Muscle of arm (tissue), 12 donors: Measurements from ENCODE around the gene OR10AD1. TPM values are rescaled to one million over a fixed set of nuclear protein-coding genes. Genes with fewer than 3 reads are reported as not detected.
A peak's percentile ranks its signal among the peaks of the same experiment; 100 is the strongest.
"Not testable (repeated sequence)": the region's sequence is repeated elsewhere in the genome, so short reads cannot be mapped to it uniquely, and the experiment has no call there.

ENCODE experiments used
- DNase-seq: peaks from one replicate; pipeline ENCODE4 v3.0.0-alpha.2; 2013
- polyA plus RNA-seq, 12 donors: library from polyadenylated mRNA; unstranded; fragments of 120-200 nt; gene quantifications; one replicate each; pipeline ENCODE4 v1.2.1, GENCODE V29; 2013; ENCODE audit not compliant: insufficient read length in 12 of 12

The OR10AD1 gene
- polyA plus RNA-seq, 12 donors = 0.09 to 0.76 (median 0.19) TPM; not detected in 5

DNA sequence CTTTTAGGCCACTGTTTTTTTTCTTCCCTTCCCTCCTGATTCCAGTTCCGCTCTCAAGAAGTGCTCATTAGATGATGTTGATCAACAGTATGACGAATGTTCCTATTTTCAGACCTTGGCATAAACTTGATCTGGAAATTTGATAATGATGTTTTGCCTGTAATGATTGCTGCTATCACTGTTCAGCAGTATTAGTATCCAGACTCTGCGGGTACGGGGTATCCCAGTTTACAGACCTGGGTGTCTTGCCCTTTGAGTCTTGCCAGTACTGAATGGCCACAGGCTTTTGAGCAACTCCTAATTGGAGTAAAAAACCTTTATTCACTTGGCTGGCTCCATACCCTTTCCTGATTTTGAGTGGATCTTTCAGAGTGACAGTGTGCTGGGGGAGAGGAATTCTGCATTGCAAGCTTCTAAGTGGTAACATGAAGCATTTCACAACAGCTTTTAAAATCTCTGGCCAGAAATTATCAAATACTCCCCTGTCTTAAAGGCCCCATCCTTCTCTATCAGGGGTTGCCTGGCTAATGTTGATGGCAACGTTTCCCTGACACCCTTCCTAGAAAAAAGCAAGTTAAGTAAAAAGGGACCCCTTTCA lies 39.8 kb downstream of the OR10AD1 start:
- no peak for DNase-seq

DNA sequence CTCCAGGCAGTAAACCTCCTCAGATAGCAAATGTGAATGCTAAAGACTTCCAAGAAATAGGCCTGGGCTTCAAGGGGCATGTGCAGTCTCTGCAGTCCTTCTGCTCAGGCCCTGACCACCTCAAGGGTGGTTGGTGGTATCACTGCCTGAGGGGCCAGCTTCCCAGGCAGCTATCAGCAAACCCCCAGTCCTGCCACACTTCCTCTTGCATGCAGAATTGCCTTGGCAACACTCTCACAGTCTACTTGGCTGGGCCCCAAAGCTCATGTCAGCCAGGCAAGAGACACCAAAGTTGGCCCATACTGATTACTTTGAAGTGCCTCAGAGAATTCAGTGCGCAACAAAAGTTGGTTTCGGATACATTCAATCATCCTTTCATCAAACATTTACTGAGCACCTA lies 42.3 kb downstream of the OR10AD1 start:
- no peak for DNase-seq

DNA sequence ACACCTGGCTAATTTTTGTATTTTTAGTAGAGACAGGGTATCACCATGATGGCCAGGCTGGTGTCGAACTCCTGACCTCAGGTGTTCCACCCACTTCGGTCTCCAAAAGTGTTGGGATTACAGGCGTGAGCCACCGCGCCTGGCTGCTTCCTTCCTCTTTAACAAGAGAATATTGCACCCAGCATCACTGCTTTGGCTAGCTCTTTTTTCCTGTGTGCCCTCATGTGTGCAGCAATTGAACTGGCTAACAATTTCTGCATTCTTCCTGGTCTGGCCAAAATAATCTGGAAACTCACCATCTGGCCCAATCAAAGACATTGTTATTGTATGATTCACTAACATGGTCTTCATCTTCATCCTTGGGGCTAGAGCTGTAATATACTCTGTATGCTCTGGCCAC lies 43.0 kb downstream of the OR10AD1 start:
- no peak for DNase-seq

DNA sequence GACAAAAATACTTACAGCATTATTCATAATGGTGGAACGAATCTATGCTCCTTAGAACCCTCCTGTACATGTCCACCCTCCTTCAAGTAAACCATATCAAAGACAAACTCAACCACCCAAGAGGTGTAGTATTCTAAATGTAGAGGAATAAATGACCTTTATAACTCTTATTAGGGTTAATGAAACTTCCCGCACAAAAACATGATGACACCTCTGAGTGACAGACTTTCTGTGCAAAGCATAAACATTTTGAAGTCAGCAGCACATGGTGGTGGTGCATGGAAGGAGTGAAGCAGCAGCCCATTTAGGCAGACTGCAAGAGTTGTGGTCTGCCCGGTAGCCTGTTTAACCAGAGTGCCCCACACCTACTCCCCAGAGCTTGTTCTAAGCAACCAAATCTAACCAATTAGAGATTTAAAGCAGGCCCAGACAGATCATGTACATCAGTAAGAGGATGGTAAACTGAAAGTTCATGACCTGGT lies 45.2 kb downstream of the OR10AD1 start:
- DNase-seq = no peak

DNA sequence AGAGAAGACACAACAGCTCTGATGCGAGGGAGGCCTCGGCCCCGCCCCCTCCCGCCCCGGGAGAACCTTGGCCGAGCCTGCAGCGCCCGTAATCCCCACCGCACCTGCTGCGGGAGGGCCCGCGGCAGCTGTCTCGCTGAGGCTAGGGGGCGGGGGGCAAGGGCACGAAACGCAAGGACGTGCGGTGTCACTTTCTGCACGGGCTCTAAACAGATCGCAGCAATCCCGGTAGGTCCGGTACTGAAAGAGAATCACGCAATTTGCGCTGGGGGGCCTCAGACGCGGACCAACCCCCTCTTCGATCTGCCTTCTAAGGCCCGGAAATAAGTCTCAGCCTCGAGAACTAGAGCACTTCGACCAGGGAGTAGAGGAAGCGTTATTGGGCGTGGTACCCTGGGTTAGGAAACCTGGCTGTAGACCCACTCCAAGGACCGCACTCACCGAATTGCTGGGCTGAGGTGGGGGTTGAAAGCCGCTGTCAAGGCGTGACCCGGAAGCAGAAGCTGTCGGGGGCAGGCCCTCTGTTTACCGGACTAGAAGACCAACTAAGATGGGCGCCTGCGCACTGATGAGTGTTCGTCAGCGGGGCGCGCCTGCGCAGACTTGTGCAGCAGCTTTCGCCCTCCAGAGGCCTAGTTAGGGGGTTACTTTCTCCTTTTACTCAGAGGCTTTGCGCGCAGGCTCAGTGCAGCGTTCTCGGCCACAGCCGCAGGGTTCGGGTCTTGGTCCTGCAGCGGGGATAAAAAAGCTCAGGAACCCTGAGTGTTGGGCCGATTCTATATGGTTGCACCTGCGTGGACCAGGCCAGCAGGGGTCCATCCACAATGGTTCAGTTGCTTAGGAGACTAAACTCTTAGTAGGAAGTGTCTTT lies 45.8 kb downstream of the OR10AD1 start, which contains the start of gene ASB8:
TSS of gene ASB8 (minus strand) at position 498 of the 871 bp plus-strand sequence. CDS start 4,019 bp downstream, outside the sequence.
- peak; percentile 100 for DNase-seq

DNA sequence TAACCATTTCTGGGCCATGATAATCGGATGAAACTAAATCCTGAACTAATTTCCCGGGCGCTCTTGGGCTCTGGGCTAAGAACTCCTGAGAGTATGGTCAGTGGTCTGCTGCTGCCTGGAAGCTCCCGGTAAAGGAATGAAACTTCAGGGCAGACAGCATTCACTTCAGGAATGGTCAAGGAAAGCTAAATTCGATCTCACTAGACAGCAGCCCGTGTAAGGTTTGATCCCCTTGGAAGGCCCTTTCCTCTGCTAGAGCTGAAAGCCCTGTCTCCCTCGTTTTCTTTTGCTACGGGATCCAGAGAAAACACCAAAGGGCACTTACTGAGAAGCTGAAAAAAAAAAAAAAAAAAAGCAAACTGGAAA lies 46.5 kb downstream of the OR10AD1 start:
- no peak for DNase-seq

DNA sequence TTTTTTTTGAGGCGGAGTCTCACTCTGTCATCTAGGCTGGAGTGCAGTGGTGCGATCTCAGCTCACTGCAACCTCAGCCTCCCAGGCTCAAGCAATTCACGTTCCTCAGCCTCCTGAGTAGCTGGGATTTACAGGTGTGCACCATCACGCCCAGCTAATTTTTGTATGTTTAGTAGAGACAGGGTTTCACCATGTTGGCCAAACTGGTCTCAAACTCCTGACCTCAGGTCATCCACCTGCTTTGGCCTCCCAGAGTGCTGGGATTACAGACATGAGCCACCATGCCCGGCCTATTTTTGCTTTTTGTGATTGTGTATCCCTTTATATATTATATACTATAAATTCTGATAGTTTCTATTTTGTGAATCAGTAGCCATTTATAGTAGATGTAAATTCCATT lies 47.3 kb downstream of the OR10AD1 start:
- DNase-seq = not testable (repeated sequence)

Other genes starting within 250 kb of the OR10AD1 start
- gene TMEM106C, start 239.7 kb downstream of the OR10AD1 start, polyA plus RNA-seq = 10 to 100 TPM in 11 of 12 donors, not detected in 1; 42.2 to 78.3 (median 65.0) TPM
- gene COL2A1, start 198.8 kb downstream of the OR10AD1 start, polyA plus RNA-seq = 10 to 100 TPM in 11 of 12 donors, not detected in 1; 13.9 to 78.9 (median 25.9) TPM
- gene SENP1, start 97.2 kb downstream of the OR10AD1 start, polyA plus RNA-seq = 10 to 100 TPM in 11 of 12 donors, not detected in 1; 13.2 to 20.4 (median 16.7) TPM
- 100 to 1,000 TPM in 11 of 12 donors, not detected in 1; 104 to 345 (median 290) TPM for gene PFKM, start 83.9 kb downstream of the OR10AD1 start, polyA plus RNA-seq
- gene ASB8, start 45.8 kb downstream of the OR10AD1 start, polyA plus RNA-seq = 1,000 to 10,000 TPM in 1 of 12 donors, 10 to 100 TPM in 11; 36.1 to 1,272 (median 64.4) TPM
- 1 to 10 TPM in 10 of 12 donors, not detected in 2; 1.1 to 5.0 (median 2.3) TPM for gene CCDC184, start 19.6 kb downstream of the OR10AD1 start, polyA plus RNA-seq
- 10 to 100 TPM in 11 of 12 donors, not detected in 1; 14.4 to 21.3 (median 17.8) TPM for gene ZNF641, start 147.6 kb upstream of the OR10AD1 start, polyA plus RNA-seq